HG03108 (cell line): Measurements from ENCODE around the gene SNRNP27.
A peak's percentile ranks its signal among the peaks of the same experiment; 100 is the strongest.
"Not testable (repeated sequence)": the region's sequence is repeated elsewhere in the genome, so short reads cannot be mapped to it uniquely, and the experiment has no call there.

ENCODE experiments used
- ATAC-seq: cut with Tn5 transposase; IDR thresholded peaks from one replicate; pipeline ENCODE4 v1.9.1; 2021; ENCODE audit warnings: moderate library complexity; ENCODE audit not compliant: unreplicated experiment

Gene SNRNP27

GRCh38 chr2:69893684-69894551 lies at the start of gene SNRNP27:
Gene SNRNP27 (plus strand): TSS chr2:69893956. CDS start chr2:69893985, 29 bp downstream.
- ATAC-seq: peak; percentile 60

GRCh38 chr2:69843993-69844392 lies 49.8 kb upstream of the SNRNP27 start:
- no peak for ATAC-seq

- ATAC-seq: no peak
These were observed 49.2 kb upstream of the SNRNP27 start for GRCh38 chr2:69844560-69844959.

GRCh38 chr2:69846182-69847067 lies 47.3 kb upstream of the SNRNP27 start:
- ATAC-seq: no peak

GRCh38 chr2:69847068-69847828 lies 46.5 kb upstream of the SNRNP27 start:
- no peak for ATAC-seq

- ATAC-seq: no peak
These were observed 45.5 kb upstream of the SNRNP27 start for GRCh38 chr2:69848186-69848790.

- no peak for ATAC-seq
These were observed 35.5 kb upstream of the SNRNP27 start for GRCh38 chr2:69858261-69858660.

GRCh38 chr2:69863298-69863697 lies 30.5 kb upstream of the SNRNP27 start:
- no peak for ATAC-seq

- ATAC-seq: no peak
These were observed 5.3 kb upstream of the SNRNP27 start for GRCh38 chr2:69888451-69888850.

- no peak for ATAC-seq
These were observed 4.5 kb upstream of the SNRNP27 start for GRCh38 chr2:69889302-69889701.

- no peak for ATAC-seq
These were observed 2.9 kb upstream of the SNRNP27 start for GRCh38 chr2:69890881-69891280.

- ATAC-seq: not testable (repeated sequence)
These were observed 825 bp upstream of the SNRNP27 start for GRCh38 chr2:69892838-69893424.

- ATAC-seq: not testable (repeated sequence)
These were observed 981 bp downstream of the SNRNP27 start for GRCh38 chr2:69894737-69895136.

GRCh38 chr2:69902213-69902922 lies 8.6 kb downstream of the SNRNP27 start:
- no peak for ATAC-seq

GRCh38 chr2:69907216-69907615 lies 13.5 kb downstream of the SNRNP27 start:
- ATAC-seq: no peak

- no peak for ATAC-seq
These were observed 18.3 kb downstream of the SNRNP27 start for GRCh38 chr2:69911985-69912563.

- peak; percentile 87 for ATAC-seq
These were observed 20.6 kb downstream of the SNRNP27 start for GRCh38 chr2:69914164-69914949.
